DND-41 (cell line): Measurements from ENCODE around the gene USP32.

ENCODE experiments used
- ATAC-seq: fragments of 200-7000 bp; cut with Tn5 transposase; 3 replicates; pipeline ENCODE4 v1.9.1; 2021; ENCODE audit warnings: low read depth; ENCODE audit not compliant: insufficient read depth
- DNase-seq: peaks from one replicate; pipeline ENCODE4 v3.0.0-alpha.2; 2020
- H2AFZ ChIP-seq: 2 replicates; pipeline ENCODE4 v1.6.0; 2012; ENCODE audit warnings: low read depth, low read length
- H3K27ac ChIP-seq: 2 replicates; pipeline ENCODE4 v1.5.1; 2012; ENCODE audit warnings: low read length, inconsistent platforms
- H3K27me3 ChIP-seq: fragments of 200-600 bp; sonication (generic); 2 replicates; pipeline ENCODE4 v1.6.0; 2012; ENCODE audit warnings: low read length, mild to moderate bottlenecking, inconsistent platforms; ENCODE audit not compliant: insufficient read depth, poor library complexity
- H3K36me3 ChIP-seq: 2 replicates; pipeline ENCODE4 v1.5.1; 2012; ENCODE audit warnings: low read length, inconsistent platforms; ENCODE audit not compliant: insufficient read depth
- H3K4me1 ChIP-seq: 2 replicates; pipeline ENCODE4 v1.5.1; 2012; ENCODE audit warnings: mild to moderate bottlenecking, low read length; ENCODE audit not compliant: insufficient read depth
- H3K4me2 ChIP-seq: 2 replicates; pipeline ENCODE4 v1.6.0; 2012; ENCODE audit warnings: mild to moderate bottlenecking, moderate library complexity, low read length, inconsistent platforms; ENCODE audit not compliant: insufficient read depth
- H3K4me3 ChIP-seq, 2 experiments: fragments of 200-600 bp in 1 of 2; shearing (Covaris generic) in 1 of 2; 2 replicates each; pipeline ENCODE4 v1.5.1; 2012 to 2016; ENCODE audit warnings: inconsistent platforms in 2 of 2, low read length in 2 of 2, mild to moderate bottlenecking in 2 of 2, low read depth in 1 of 2, moderate library complexity in 1 of 2
- H3K79me2 ChIP-seq: 2 replicates; pipeline ENCODE4 v1.6.0; 2012; ENCODE audit warnings: low read length, inconsistent platforms; ENCODE audit not compliant: insufficient read depth
- H3K9ac ChIP-seq: 2 replicates; pipeline ENCODE4 v1.6.0; 2012; ENCODE audit warnings: low read depth, mild to moderate bottlenecking, inconsistent platforms, low read length, moderate library complexity
- H3K9me3 ChIP-seq: 2 replicates; pipeline ENCODE4 v1.5.1; 2012; ENCODE audit warnings: low read length, moderate library complexity, mild to moderate bottlenecking, inconsistent platforms; ENCODE audit not compliant: insufficient read depth, severe bottlenecking
- H4K20me1 ChIP-seq: 2 replicates; pipeline ENCODE4 v1.6.0; 2012; ENCODE audit warnings: low read length; ENCODE audit not compliant: insufficient read depth
- CTCF ChIP-seq: IDR thresholded peaks from 2 replicates; pipeline ENCODE4 v1.5.1; 2012; ENCODE audit warnings: borderline replicate concordance, low read length, moderate library complexity, mild to moderate bottlenecking; ENCODE audit not compliant: poor library complexity, severe bottlenecking; ENCODE audit errors: extremely low read depth
- EZH2 ChIP-seq: IDR thresholded peaks from 3 replicates; pipeline ENCODE4 v1.6.1; 2012; ENCODE audit warnings: borderline replicate concordance, low read depth, mild to moderate bottlenecking, moderate library complexity, low read length, inconsistent platforms; ENCODE audit not compliant: severe bottlenecking

USP32 gene

GRCh38 chr17:60269417-60269816, 122.5 kb downstream of the USP32 start:
- H3K9me3 ChIP-seq: no peaks in the 10 kb centered on the region

GRCh38 chr17:60260540-60260939, 131.4 kb downstream of the USP32 start:
- DNase-seq (no peak), ATAC-seq (no peak)
- H3K9me3 ChIP-seq: no peaks in the 10 kb centered on the region
- no peaks in the 10 kb centered on the region for H3K79me2 ChIP-seq
- no peak overlapping the region for H2AFZ ChIP-seq
- no peaks in the 10 kb centered on the region for H4K20me1 ChIP-seq
- no peak overlapping the region for H3K4me3 ChIP-seq
- TF ChIP-seq CTCF (no peak), EZH2 (no peak)
- H3K4me1 ChIP-seq: no peaks in the 10 kb centered on the region
- no peak overlapping the region for H3K9ac ChIP-seq
- H3K27ac ChIP-seq: no peak overlapping the region
- H3K4me2 ChIP-seq: no peak overlapping the region
- no peaks in the 10 kb centered on the region for H3K27me3 ChIP-seq
- H3K36me3 ChIP-seq: peaks cover 31% of the 10 kb centered on the region; the same call in 1 of the 2 replicates

More at GRCh38 chr17:60269417-60269816, 122.5 kb downstream of the USP32 start:
- Histone ChIP-seq H3K36me3 (peaks cover 38% of the 10 kb centered on the region), H3K4me1 (no peaks in the 10 kb centered on the region), H2AFZ (no peak overlapping the region), H3K4me2 (no peak overlapping the region), H4K20me1 (no peaks in the 10 kb centered on the region), H3K27ac (no peak overlapping the region), H3K27me3 (no peaks in the 10 kb centered on the region), H3K9ac (no peak overlapping the region), H3K79me2 (no peaks in the 10 kb centered on the region), H3K4me3 (no peak overlapping the region)
- no peak for TF ChIP-seq CTCF
- TF ChIP-seq EZH2: no peak
- no peak for ATAC-seq
- no peak for DNase-seq

GRCh38 chr17:60258313-60258712, 133.6 kb downstream of the USP32 start:
- H2AFZ ChIP-seq: no peak overlapping the region
- H4K20me1 ChIP-seq: no peaks in the 10 kb centered on the region
- H3K27me3 ChIP-seq: no peaks in the 10 kb centered on the region
- ATAC-seq: no peak
- no peak overlapping the region for H3K4me2 ChIP-seq
- peaks cover 31% of the 10 kb centered on the region; the same call in 1 of the 2 replicates for H3K36me3 ChIP-seq
- H3K27ac ChIP-seq: no peak overlapping the region
- H3K4me1 ChIP-seq: no peaks in the 10 kb centered on the region
- no peak overlapping the region for H3K4me3 ChIP-seq
- no peaks in the 10 kb centered on the region for H3K79me2 ChIP-seq
- no peak overlapping the region for H3K9ac ChIP-seq
- H3K9me3 ChIP-seq: no peaks in the 10 kb centered on the region
- TF ChIP-seq CTCF (no peak), EZH2 (no peak)
- no peak for DNase-seq

- Histone ChIP-seq H3K4me1 (no peaks in the 10 kb centered on the region), H3K9me3 (no peaks in the 10 kb centered on the region), H3K27me3 (no peaks in the 10 kb centered on the region), H3K36me3 (peaks cover 49% of the 10 kb centered on the region; the same call in 1 of the 2 replicates), H3K79me2 (no peaks in the 10 kb centered on the region), H2AFZ (no peak overlapping the region), H3K4me2 (no peak overlapping the region), H3K27ac (no peak overlapping the region), H4K20me1 (no peaks in the 10 kb centered on the region), H3K9ac (no peak overlapping the region), H3K4me3 (no peak overlapping the region)
- no peak for ATAC-seq
- TF ChIP-seq EZH2 (no peak), CTCF (no peak)
- no peak for DNase-seq
Measured at GRCh38 chr17:60256174-60256573, 135.8 kb downstream of the USP32 start.
